HepG2 (cell line): ENCODE results near the gene HMCN2. TPM values are rescaled to one million over a fixed set of nuclear protein-coding genes. Genes with fewer than 3 reads are reported as not detected.

Source experiments
- AKAP8 ChIP-seq: sonication (generic); formaldehyde crosslinking; IDR thresholded peaks from 2 replicates; pipeline ENCODE4 v1.5.1; 2020; ENCODE audit warnings: mild to moderate bottlenecking, missing genetic modification reagents
- BHLHE40 ChIP-seq: IDR thresholded peaks from 2 replicates; pipeline ENCODE4 v1.6.1; 2011; ENCODE audit warnings: low read length, improper control_type of control experiment
- CREB1 ChIP-seq, 2 experiments: fragments of 450-650 bp in 1 of 2; IDR thresholded peaks; 2 replicates each; pipeline ENCODE4 v1.6.1; 2016 to 2017; ENCODE audit warnings: control low read depth in 1 of 2, mild to moderate bottlenecking in 1 of 2, missing compliant biosample characterization in 1 of 2, missing genetic modification characterization in 1 of 2
- CTCF ChIP-seq: sonication (generic); formaldehyde crosslinking; IDR thresholded peaks from 2 replicates; pipeline ENCODE4 v1.5.0; 2020; ENCODE audit warnings: mild to moderate bottlenecking, missing genetic modification reagents, moderate library complexity
- ESRRA ChIP-seq: sonication (generic); formaldehyde crosslinking; IDR thresholded peaks from 2 replicates; pipeline ENCODE4 v1.5.1; 2020; ENCODE audit warnings: mild to moderate bottlenecking, low read depth, missing genetic modification reagents
- MIER3 ChIP-seq: IDR thresholded peaks from 2 replicates; pipeline ENCODE4 v1.6.1; 2016; ENCODE audit warnings: missing compliant biosample characterization, borderline replicate concordance
- NFKB2 ChIP-seq: sonication (generic); formaldehyde crosslinking; IDR thresholded peaks from 2 replicates; pipeline ENCODE4 v1.4.0; 2020; ENCODE audit warnings: missing genetic modification reagents, borderline replicate concordance
- NKX3-1 ChIP-seq: sonication (generic); formaldehyde crosslinking; IDR thresholded peaks from 2 replicates; pipeline ENCODE4 v1.5.0; 2020; ENCODE audit warnings: missing genetic modification reagents
- NR0B2 ChIP-seq: sonication (generic); formaldehyde crosslinking; IDR thresholded peaks from 2 replicates; pipeline ENCODE4 v1.4.0; 2020; ENCODE audit warnings: mild to moderate bottlenecking, missing genetic modification reagents
- POGZ ChIP-seq: sonication (generic); formaldehyde crosslinking; IDR thresholded peaks from 2 replicates; pipeline ENCODE4 v1.4.0; 2020; ENCODE audit warnings: mild to moderate bottlenecking, missing genetic modification reagents
- SALL1 ChIP-seq: sonication (generic); formaldehyde crosslinking; IDR thresholded peaks from 2 replicates; pipeline ENCODE4 v1.8.0; 2022; ENCODE audit warnings: mild to moderate bottlenecking, missing genetic modification reagents
- SCMH1 ChIP-seq: sonication (generic); formaldehyde crosslinking; IDR thresholded peaks from 2 replicates; pipeline ENCODE4 v1.9.0; 2021; ENCODE audit warnings: missing genetic modification reagents, mild to moderate bottlenecking, borderline replicate concordance
- STAG1 ChIP-seq: sonication (generic); formaldehyde crosslinking; IDR thresholded peaks from 2 replicates; pipeline ENCODE4 v1.4.0; 2020; ENCODE audit warnings: missing genetic modification reagents
- TARDBP ChIP-seq: sonication (generic); formaldehyde crosslinking; IDR thresholded peaks from 2 replicates; pipeline ENCODE4 v1.8.0; 2022; ENCODE audit warnings: mild to moderate bottlenecking, missing genetic modification reagents
- ZBTB8A ChIP-seq: sonication (generic); formaldehyde crosslinking; IDR thresholded peaks from 2 replicates; pipeline ENCODE4 v1.4.0; 2020; ENCODE audit warnings: mild to moderate bottlenecking, low read depth, missing genetic modification reagents, borderline replicate concordance
- ZFAT ChIP-seq: sonication (generic); formaldehyde crosslinking; conservative IDR thresholded peaks from 2 replicates; pipeline ENCODE4 v1.8.1; 2023; ENCODE audit warnings: missing genetic modification reagents, inconsistent platforms
- ZNF839 ChIP-seq: sonication (generic); formaldehyde crosslinking; IDR thresholded peaks from 2 replicates; pipeline ENCODE4 v1.4.0; 2020; ENCODE audit warnings: missing genetic modification reagents, mild to moderate bottlenecking, borderline replicate concordance
- polyA plus RNA-seq, 8 experiments: library from polyadenylated mRNA; depleted of rRNA in 3 of 8; stranded (reverse) in 7 of 8; unstranded in 1 of 8; fragments of >200 nt; fragmentation: Illumina TruSeq in 4 of 8; extraction: Trizol in 4 of 8; gene quantifications; 2 replicates each; pipeline versions ENCODE4 v1.2.1 to v1.2.3, GENCODE V29; 2011 to 2016; ENCODE audit warnings: low read depth in 4 of 8, missing spikeins in 1 of 8, mixed read lengths in 1 of 8; ENCODE audit not compliant: insufficient read depth in 1 of 8
- total RNA-seq, 5 experiments: library from RNA; depleted of rRNA; stranded (reverse); fragments of >200 nt; fragmentation: Illumina TruSeq; extraction: Trizol; gene quantifications; 2 replicates each; pipeline ENCODE4 v1.2.3, GENCODE V29; 2016; ENCODE audit warnings: low read depth in 1 of 5
- TF ChIP-seq, protein P1 (sequence below): sonication (generic); formaldehyde crosslinking; IDR thresholded peaks from 2 replicates; pipeline ENCODE4 v1.5.1; 2020; ENCODE audit warnings: mild to moderate bottlenecking, missing genetic modification reagents, moderate library complexity
- TF ChIP-seq, protein P2 (sequence below): sonication (generic); formaldehyde crosslinking; IDR thresholded peaks from 2 replicates; pipeline ENCODE4 v1.5.0; 2020; ENCODE audit warnings: missing genetic modification reagents

Gene HMCN2
- total and polyA plus RNA-seq, 2 of the 13 experiments (the other 11 are each of a cell fraction or from before 2014, with no cell fraction given) = 0.09 TPM; not detected in 1

DNA sequence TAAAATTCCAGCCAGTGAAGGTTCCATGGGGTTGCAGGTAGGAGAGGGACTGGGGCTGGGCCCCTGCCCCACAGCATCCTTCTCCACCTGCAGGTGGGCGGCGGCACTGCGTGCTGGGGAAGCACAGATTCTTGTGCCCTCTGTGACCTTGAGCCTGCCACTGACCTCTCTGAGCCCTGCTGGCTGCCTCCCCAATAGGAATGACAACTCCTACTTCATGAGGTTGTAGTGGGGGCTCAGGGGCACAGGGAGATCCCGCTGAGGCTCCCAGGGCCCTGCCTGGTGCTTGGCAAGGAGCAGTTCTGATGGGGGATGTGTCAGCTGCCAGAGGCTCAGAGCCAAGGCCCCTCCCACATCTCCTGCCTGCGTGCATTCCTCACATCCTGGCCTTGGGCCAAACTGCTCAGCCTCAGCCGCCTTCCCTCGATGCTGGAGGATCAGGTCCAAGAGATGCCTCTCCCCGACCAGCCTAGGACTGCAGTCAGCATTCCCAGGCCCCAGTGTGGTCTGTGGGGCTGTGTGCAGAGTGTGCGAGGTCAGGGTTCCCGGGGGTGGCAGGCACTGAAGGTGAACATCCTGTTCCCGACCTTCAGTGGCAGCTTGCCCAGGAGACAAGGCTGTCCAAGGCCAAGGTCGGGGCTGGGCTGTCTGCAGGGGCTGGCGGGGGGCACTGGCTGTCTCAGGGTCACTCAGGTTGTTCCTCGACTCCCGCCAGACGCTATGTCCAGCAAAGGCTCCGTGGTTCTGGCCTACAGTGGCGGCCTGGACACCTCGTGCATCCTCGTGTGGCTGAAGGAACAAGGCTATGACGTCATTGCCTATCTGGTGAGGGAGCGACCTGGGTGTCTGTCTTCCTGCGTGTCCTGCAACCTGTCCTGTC lies 186.2 kb downstream of the HMCN2 start (continued):
- TF ChIP-seq, protein P1, sequence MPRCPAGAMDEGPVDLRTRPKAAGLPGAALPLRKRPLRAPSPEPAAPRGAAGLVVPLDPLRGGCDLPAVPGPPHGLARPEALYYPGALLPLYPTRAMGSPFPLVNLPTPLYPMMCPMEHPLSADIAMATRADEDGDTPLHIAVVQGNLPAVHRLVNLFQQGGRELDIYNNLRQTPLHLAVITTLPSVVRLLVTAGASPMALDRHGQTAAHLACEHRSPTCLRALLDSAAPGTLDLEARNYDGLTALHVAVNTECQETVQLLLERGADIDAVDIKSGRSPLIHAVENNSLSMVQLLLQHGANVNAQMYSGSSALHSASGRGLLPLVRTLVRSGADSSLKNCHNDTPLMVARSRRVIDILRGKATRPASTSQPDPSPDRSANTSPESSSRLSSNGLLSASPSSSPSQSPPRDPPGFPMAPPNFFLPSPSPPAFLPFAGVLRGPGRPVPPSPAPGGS = peak; percentile 43; the same call in 1 of the 2 replicates
- TF ChIP-seq ESRRA (peak; percentile 82), TARDBP (peak; percentile 42; the same call in 1 of the 2 replicates), AKAP8 (CRISPR knock-in tag) (0 out of 2 replicates have a peak, but pooled peaks have one; percentile 38), CREB1 (IDR thresholded peaks at IDR 0.05) (peak; percentile 96), CREB1 (CRISPR knock-in tag; IDR thresholded peaks at IDR 0.05) (no peak), NFKB2 (CRISPR knock-in tag) (peak; percentile 47; the same call in 1 of the 2 replicates), BHLHE40 (peak; percentile 31; the same call in 1 of the 2 replicates), NR0B2 (CRISPR knock-in tag) (no peak; the same call in 1 of the 2 replicates), SALL1 (CRISPR knock-in tag) (peak; percentile 28; the same call in 1 of the 2 replicates), NKX3-1 (CRISPR knock-in tag) (no peak), SCMH1 (CRISPR knock-in tag) (no peak), ZNF839 (CRISPR knock-in tag) (no peak), ZFAT (CRISPR knock-in tag) (no peak), MIER3 (CRISPR knock-in tag) (no peak), POGZ (no peak), ZBTB8A (CRISPR knock-in tag) (no peak), CTCF (CRISPR knock-in tag) (peak; percentile 44), STAG1 (CRISPR knock-in tag) (0 out of 2 replicates have a peak, but pooled peaks have one; percentile 14)
- TF ChIP-seq, protein P2, sequence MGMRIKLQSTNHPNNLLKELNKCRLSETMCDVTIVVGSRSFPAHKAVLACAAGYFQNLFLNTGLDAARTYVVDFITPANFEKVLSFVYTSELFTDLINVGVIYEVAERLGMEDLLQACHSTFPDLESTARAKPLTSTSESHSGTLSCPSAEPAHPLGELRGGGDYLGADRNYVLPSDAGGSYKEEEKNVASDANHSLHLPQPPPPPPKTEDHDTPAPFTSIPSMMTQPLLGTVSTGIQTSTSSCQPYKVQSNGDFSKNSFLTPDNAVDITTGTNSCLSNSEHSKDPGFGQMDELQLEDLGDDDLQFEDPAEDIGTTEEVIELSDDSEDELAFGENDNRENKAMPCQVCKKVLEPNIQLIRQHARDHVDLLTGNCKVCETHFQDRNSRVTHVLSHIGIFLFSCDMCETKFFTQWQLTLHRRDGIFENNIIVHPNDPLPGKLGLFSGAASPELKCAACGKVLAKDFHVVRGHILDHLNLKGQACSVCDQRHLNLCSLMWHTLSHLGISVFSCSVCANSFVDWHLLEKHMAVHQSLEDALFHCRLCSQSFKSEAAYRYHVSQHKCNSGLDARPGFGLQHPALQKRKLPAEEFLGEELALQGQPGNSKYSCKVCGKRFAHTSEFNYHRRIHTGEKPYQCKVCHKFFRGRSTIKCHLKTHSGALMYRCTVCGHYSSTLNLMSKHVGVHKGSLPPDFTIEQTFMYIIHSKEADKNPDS (CRISPR knock-in tag) = no peak
